ENCODE results near the gene TMEM8B. TPM values are rescaled to one million over a fixed set of nuclear protein-coding genes. Genes with fewer than 3 reads are reported as not detected.

Gene TMEM8B
- total and polyA plus RNA-seq, 9 of the 15 experiments (the other 6 are each of a cell fraction or from before 2014, with no cell fraction given), result 0.01 to 2.2 (median 1.1) TPM

- H2AFZ ChIP-seq (ENCODE audit: low read depth, low read length), result peak overlapping the region; percentile 71
- in situ Hi-C loops (cut with MboI), result no loop called here
- H3K4me1 ChIP-seq (replicated peaks in 1 of 2; ENCODE audit: control insufficient read depth in 2 of 2, insufficient read depth in 2 of 2, low read length in 2 of 2), result peaks cover 0 to 33% of the 10 kb centered on the region in 2 experiments; a peak in 3 of 5 replicates
- 41% methylated on average over 6 of the region's 8 CpGs for WGBS (ENCODE audit: insufficient coverage, low coverage, missing lambda C conversion rate)
- no peaks in the 10 kb centered on the region; a peak in 1 of 5 replicates for H3K27me3 ChIP-seq (ENCODE audit: control insufficient read depth in 2 of 2, insufficient read depth in 2 of 2, low read length in 2 of 2)
- no peaks in the 10 kb centered on the region for H4K20me1 ChIP-seq (replicated peaks; ENCODE audit: control insufficient read depth, insufficient read depth, low read length)
- ATAC-seq, result peak; percentile 27; the same call in 1 of the 3 replicates
- no peak overlapping the region for H3K27ac ChIP-seq (ENCODE audit: extremely low read depth, low read depth, low read length)
- TF ChIP-seq, protein P1, sequence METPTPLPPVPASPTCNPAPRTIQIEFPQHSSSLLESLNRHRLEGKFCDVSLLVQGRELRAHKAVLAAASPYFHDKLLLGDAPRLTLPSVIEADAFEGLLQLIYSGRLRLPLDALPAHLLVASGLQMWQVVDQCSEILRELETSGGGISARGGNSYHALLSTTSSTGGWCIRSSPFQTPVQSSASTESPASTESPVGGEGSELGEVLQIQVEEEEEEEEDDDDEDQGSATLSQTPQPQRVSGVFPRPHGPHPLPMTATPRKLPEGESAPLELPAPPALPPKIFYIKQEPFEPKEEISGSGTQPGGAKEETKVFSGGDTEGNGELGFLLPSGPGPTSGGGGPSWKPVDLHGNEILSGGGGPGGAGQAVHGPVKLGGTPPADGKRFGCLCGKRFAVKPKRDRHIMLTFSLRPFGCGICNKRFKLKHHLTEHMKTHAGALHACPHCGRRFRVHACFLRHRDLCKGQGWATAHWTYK (CRISPR knock-in tag; IDR thresholded peaks at IDR 0.05), result no peak
- no peak for TF ChIP-seq ZNF23 (CRISPR knock-in tag; IDR thresholded peaks at IDR 0.05)
- no peak for TF ChIP-seq MLX (CRISPR knock-in tag; conservative IDR thresholded peaks at IDR 0.05)
- no peak for TF ChIP-seq U2AF2 (optimal IDR thresholded peaks at IDR 0.05; ENCODE audit: low read depth, low read length)
- no peak for TF ChIP-seq TCF7L2 (IDR thresholded peaks at IDR 0.05; ENCODE audit: low read depth, low read length)
- TF ChIP-seq, protein P2, sequence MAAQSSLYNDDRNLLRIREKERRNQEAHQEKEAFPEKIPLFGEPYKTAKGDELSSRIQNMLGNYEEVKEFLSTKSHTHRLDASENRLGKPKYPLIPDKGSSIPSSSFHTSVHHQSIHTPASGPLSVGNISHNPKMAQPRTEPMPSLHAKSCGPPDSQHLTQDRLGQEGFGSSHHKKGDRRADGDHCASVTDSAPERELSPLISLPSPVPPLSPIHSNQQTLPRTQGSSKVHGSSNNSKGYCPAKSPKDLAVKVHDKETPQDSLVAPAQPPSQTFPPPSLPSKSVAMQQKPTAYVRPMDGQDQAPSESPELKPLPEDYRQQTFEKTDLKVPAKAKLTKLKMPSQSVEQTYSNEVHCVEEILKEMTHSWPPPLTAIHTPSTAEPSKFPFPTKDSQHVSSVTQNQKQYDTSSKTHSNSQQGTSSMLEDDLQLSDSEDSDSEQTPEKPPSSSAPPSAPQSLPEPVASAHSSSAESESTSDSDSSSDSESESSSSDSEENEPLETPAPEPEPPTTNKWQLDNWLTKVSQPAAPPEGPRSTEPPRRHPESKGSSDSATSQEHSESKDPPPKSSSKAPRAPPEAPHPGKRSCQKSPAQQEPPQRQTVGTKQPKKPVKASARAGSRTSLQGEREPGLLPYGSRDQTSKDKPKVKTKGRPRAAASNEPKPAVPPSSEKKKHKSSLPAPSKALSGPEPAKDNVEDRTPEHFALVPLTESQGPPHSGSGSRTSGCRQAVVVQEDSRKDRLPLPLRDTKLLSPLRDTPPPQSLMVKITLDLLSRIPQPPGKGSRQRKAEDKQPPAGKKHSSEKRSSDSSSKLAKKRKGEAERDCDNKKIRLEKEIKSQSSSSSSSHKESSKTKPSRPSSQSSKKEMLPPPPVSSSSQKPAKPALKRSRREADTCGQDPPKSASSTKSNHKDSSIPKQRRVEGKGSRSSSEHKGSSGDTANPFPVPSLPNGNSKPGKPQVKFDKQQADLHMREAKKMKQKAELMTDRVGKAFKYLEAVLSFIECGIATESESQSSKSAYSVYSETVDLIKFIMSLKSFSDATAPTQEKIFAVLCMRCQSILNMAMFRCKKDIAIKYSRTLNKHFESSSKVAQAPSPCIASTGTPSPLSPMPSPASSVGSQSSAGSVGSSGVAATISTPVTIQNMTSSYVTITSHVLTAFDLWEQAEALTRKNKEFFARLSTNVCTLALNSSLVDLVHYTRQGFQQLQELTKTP (IDR thresholded peaks at IDR 0.05; ENCODE audit: low read depth in 1 of 2, partially characterized antibody in 2 of 2), result no peak
- no peak for TF ChIP-seq CC2D1A (IDR thresholded peaks at IDR 0.05)
- TF ChIP-seq NRF1 (conservative IDR thresholded peaks at IDR 0.05 in 1 of 2, IDR thresholded peaks at IDR 0.05 in 1 of 2), result no peak
- no peak for TF ChIP-seq IRF2 (CRISPR knock-in tag; IDR thresholded peaks at IDR 0.05)
- no peak for TF ChIP-seq ZBTB1 (CRISPR knock-in tag; IDR thresholded peaks at IDR 0.05; ENCODE audit: borderline replicate concordance, low read depth)
- TF ChIP-seq ESRRB (CRISPR knock-in tag; IDR thresholded peaks at IDR 0.05; ENCODE audit: borderline replicate concordance), result no peak
- no peak for TF ChIP-seq ZNF253 (CRISPR knock-in tag; conservative IDR thresholded peaks at IDR 0.05)
- DNase-seq (ENCODE audit: extremely low read depth in 1 of 4, low spot score in 3 of 4), result no peak
- H3K4me3 ChIP-seq, result no peak overlapping the region
- no TSS peak for BruUV-seq (replicated peaks)
- ChIA-PET CTCF (ENCODE audit: low intra/inter-chr PET ratio) (interaction anchor here (0.7 kb wide), 1 partner anchor 395 kb away, joined by 3 read pairs; no protein-coding TSS in a partner anchor), POLR2A (interaction anchor here (1.4 kb wide), 1 partner anchor 54 kb away, joined by 3 read pairs; no protein-coding TSS in a partner anchor)
- H3K4me2 ChIP-seq (ENCODE audit: insufficient read depth, low read length), result 0 out of 2 replicates have a peak overlapping the region, but pooled peaks have one; percentile 11
- H3K36me3 ChIP-seq (ENCODE audit: control insufficient read depth, insufficient read depth, low read length), result no peaks in the 10 kb centered on the region
- no peak overlapping the region for H3K9ac ChIP-seq (ENCODE audit: insufficient read depth in 1 of 2, low read depth in 2 of 2, low read length in 2 of 2)
- FAIRE-seq, result no peak
- no peaks in the 10 kb centered on the region for H3K9me1 ChIP-seq (ENCODE audit: control insufficient read depth, insufficient read depth, low read length)
- H3K79me2 ChIP-seq (ENCODE audit: control insufficient read depth, insufficient read depth, low read length), result no peaks in the 10 kb centered on the region
- H3K9me3 ChIP-seq (replicated peaks; ENCODE audit: control insufficient read depth, insufficient read depth, low read depth, low read length), result no peaks in the 10 kb centered on the region
- intact Hi-C loops (cut with micrococcal nuclease), result no loop called here
These were observed 76.2 kb downstream of the TMEM8B start for GRCh38 chr9:35905051-35905781.
